ENCODE measurements around the gene VSX1. TPM values are rescaled to one million over a fixed set of nuclear protein-coding genes. Genes with fewer than 3 reads are reported as not detected.
A peak's percentile ranks its signal among the peaks of the same experiment; 100 is the strongest.

The VSX1 gene
- total RNA-seq, 1 donor from 2014 or later, result 0.54 TPM

DNA sequence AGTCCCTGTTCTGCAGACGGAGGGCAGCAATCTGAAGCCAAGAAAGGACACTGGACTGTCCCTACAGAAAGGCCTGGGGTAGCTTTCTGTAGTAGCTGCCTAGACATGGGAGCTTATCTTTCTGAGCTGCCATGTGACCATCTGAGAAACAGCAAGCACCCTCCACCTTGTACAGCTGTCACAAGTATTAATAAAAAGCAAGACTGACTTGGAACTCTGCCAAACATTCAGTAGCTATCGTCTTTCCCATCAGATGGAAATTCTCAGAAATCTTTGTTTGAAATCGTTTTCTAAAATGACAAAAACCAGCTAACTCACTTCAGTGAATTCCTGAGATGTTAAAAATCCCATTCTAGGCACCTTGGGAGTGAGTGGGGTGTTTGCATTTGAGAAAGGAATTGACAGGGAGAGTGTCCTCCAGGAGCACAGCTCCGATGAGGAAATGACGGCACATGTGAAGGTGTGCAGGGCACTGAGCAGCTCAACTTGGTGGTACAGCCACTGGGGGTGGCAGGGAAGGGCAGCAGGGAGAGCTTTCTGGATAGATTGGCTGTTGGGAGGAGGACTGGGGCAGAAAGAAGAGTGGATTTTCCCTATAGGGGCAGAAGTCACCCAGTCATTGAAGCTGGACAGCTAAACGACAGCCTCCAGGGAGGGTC, 48.5 kb downstream of the VSX1 start:
- no peak for DNase-seq (ENCODE audit: low spot score)
- intact Hi-C loops (cut with DNase I), result no loop called here

DNA sequence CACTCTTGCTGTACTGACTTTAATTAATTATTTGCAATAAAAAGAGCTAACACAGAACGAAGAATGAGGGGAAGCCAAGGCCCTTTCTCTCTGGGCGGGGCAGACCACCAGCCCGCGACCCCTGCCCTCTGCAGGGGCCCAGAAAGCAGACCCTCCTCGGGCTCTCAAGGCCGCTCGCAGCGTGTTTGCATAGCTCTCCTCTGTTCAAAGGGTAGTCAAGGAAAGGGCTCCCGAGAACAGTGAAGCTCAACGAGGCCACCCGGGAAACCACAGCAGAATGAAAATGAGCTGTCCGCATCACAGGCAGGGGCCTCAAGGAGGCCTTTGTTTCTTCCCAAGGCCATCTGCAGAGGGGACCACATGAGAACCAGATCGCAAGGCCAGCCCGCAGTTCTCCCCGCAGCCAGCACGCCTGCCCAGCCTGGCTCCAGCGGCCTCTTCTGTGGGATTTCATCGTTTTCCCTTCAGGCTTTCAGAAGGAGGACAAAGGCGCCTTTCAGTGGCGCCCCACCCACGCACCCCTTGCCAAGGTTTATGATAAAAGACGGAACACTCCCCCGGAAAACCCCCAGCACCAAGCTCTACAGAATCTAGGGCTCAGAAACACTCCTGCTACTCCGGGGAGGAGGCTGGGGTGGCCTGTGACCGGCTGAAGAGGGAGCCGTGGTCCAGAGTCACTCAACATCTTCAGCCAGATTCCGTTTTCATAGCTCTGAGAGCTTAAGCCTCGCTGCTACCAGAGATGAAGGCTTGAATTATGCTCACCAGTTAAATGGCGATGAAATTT, 49.3 kb downstream of the VSX1 start:
- intact Hi-C loops (cut with DNase I), result no loop called here
- no peak for DNase-seq (ENCODE audit: low spot score)

DNA sequence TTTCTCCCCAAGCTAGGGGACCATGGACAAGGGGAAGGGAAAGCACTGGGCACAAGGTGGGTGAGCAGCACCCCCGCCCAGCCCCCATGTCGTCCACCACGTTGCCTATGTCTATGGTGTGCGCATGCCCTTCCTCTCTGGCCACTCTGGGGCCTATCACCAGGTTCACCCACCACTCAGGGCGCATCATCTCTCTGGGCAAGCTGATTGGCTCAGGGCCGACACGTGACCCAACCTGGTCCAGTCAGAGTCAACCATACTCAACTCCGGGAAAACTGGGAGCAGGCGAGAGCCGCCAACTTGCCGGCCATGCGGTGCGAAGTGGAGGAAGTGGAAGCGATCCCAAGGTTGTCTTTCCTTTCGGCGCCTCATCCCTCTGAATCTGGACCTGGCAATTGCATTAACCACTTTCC, 49.9 kb downstream of the VSX1 start:
- DNase-seq (ENCODE audit: low spot score), result no peak
- intact Hi-C loops (cut with DNase I), result no loop called here

DNA sequence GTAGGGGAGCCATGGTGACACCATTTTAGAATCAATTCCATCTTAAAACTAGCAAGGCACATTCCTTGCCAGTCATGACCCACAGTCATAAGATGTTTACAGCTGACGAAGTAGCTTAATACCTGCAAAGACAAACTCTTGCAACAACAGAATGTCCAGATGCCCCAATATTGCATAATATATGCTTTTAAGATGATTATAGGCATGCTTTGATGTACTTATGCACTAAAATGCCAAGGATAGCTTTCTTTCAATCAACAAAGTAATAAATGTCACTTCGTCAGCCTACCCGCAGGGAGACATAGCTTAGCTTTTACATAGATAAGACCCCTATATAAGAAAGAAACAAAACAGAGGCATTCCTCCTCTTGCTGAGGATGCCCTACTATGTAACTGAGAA, 50.7 kb downstream of the VSX1 start:
- no peak for DNase-seq (ENCODE audit: low spot score)
- intact Hi-C loops (cut with DNase I), result no loop called here

DNA sequence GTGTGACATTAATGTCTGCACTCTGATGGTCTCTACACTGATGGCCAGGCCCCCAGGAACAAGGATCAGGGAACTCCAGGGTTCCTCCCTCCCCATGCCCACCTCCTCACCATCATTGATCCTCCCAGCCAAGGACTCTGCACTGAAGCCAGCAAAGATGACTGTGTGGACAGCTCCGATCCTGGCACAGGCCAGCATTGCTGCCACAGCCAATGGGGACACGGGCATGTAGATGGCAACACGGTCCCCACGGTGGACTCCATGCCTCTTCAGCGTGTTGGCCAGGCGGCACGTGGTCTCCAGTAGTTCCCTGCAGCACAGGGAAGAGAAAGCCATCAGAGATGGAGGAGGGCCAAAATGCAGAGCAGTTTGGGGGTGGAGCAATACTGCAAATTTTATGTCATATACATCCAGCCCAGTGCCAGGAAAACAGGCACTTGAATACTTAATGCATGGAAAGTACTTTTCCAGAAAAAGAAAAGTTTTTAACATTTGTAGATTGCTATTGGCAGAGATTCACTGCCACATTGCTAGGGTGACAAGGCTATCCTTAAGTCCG, 51.2 kb downstream of the VSX1 start:
- intact Hi-C loops (cut with DNase I), result no loop called here
- DNase-seq (ENCODE audit: low spot score), result no peak

DNA sequence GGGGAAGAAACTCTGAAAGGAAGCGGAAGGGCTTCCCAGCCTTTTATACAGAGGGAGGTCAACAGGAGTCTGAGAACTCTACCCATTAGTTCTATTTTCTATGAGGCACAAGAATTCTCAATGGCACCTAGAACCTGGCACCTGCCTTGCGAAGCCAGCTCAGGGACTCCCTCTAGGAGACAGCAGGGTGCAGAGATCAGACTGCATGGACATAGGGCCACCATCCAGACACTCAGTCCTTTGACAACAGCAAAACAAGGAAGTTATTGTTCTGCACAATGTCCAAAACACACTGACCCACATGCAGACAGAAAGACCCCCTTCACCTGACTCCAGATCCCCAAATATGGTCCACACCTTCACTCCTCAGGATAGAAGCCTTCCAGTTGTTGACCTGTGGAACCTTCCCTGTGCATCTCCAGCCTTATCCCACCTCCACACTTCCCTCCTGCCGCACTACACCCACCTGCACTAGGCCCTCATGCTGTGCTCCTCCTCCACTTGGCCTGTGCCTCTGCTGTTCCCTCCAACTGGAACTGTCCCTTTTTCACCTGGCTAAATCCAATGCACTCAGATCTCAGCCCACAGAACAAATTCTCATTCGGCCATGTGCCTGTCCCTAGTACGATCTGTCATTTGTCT, 51.8 kb downstream of the VSX1 start:
- DNase-seq (ENCODE audit: low spot score), result no peak
- intact Hi-C loops (cut with DNase I), result no loop called here

DNA sequence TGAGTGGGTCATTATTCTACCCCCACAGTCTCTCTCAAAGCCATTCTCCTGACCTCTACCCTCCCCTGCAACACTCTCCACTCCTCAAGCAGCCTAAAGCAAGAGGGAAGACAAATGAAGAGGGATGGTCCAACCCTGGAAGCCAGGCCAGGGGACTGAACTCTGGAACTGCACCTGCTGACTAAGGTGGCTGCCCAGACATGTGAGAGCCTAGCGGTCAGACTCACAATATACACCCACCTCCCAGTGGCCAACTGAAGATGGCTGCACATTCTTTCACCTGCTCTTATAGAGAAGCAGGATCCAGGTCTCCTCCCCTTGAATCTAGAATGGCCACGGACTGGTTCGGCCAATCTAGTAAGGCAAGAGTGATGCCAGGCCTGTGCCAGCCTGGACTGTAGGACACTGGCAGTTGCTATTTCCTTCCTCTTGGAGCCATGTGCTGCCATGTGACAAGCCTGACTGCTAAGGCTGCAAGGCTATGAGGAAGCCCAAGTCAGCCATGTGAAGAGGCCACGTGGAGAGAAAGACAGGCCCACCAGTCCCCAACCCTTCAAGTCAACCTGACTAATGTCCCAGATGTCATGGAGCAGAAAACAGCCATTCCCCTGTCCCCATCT, 55.8 kb downstream of the VSX1 start:
- intact Hi-C loops (cut with DNase I), result no loop called here
- DNase-seq (ENCODE audit: low spot score), result peak; percentile 75

Other genes with a start within 250 kb of the VSX1 start
- 1.6 TPM for gene CST7, start 132.9 kb downstream of the VSX1 start, total RNA-seq
- 28.2 TPM for gene APMAP, start 89.4 kb downstream of the VSX1 start, total RNA-seq
- gene ACSS1, start 24.0 kb downstream of the VSX1 start, total RNA-seq, result 47.6 TPM
- gene ENTPD6, start 113.6 kb upstream of the VSX1 start, total RNA-seq, result 102 TPM
- 386 TPM for gene PYGB, start 165.9 kb upstream of the VSX1 start, total RNA-seq